ENCODE data around the gene PLEKHB2. TPM values are rescaled to one million over a fixed set of nuclear protein-coding genes. Genes with fewer than 3 reads are reported as not detected.
"Not testable (repeated sequence)": the region's sequence is repeated elsewhere in the genome, so short reads cannot be mapped to it uniquely, and the experiment has no call there.

PLEKHB2 gene
- total and polyA plus RNA-seq, 7 donors = 17.9 to 81.4 (median 28.8) TPM

DNA sequence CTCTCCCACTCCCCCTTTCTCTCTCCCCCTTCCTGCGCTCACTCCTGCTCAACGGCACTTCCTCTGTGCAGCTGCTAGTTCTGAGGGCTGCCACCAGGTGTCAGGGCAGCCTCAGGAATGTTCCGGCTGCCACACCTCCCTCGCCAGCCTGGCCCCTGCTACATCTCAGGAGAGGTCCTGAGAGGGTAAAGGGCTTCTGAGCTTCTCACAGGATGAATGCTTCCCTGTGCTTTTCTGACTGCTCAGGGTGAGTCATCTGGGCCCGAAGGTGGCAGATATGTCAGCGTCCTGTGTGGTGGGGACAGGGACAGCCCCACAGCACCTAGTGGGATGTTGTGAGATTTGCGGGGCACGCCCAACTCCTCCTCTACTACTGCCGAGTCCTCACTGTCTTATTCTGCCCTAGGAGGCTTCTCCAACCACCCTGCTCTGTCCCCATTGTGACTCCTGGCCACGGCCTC, 49.0 kb downstream of the PLEKHB2 start:
- Histone ChIP-seq H3K36me3 (ENCODE audit: insufficient read depth in 1 of 2, low read depth in 1 of 2) (peaks cover 0 to 21% of the 10 kb centered on the region in 2 donors), H3K4me1 (no peaks in the 10 kb centered on the region), H3K27ac (no peak overlapping the region), H3K27me3 (ENCODE audit: insufficient read depth in 3 of 3, low read length in 2 of 3) (no peaks in the 10 kb centered on the region), H3K4me3 (no peak overlapping the region), H3K9me3 (no peaks in the 10 kb centered on the region)
- 33 to 37% (median 37%) methylated on average over 10 of the region's 10 CpGs for WGBS, 3 donors
- TF ChIP-seq CTCF (IDR thresholded peaks at IDR 0.05) = peak; percentile 76
- peak; percentile 34 to 72 for DNase-seq
- peak; percentile 80 to 92 (median 84) for ATAC-seq
- intact Hi-C loops (cut with DNase I) = loop anchor here (5.0 to 10.0 kb wide), 4 partner anchors 183 to 521 kb away; no protein-coding TSS in a partner anchor

GRCh38 chr2:131154647-131155046, 49.5 kb downstream of the PLEKHB2 start:
- H3K27me3 ChIP-seq (ENCODE audit: insufficient read depth in 3 of 3, low read length in 2 of 3) = no peaks in the 10 kb centered on the region
- no peak for ATAC-seq
- no peak overlapping the region for H3K27ac ChIP-seq
- H3K9me3 ChIP-seq = no peaks in the 10 kb centered on the region
- WGBS, 3 donors = 88 to 91% (median 88%) methylated on average over 23 of the region's 23 CpGs
- H3K4me3 ChIP-seq = no peak overlapping the region
- TF ChIP-seq CTCF (IDR thresholded peaks at IDR 0.05) = no peak
- DNase-seq = no peak
- intact Hi-C loops (cut with DNase I) = loop anchor here (5.0 to 10.0 kb wide), 4 partner anchors 183 to 520 kb away; no protein-coding TSS in a partner anchor
- peaks cover 0 to 15% of the 10 kb centered on the region in 2 donors for H3K36me3 ChIP-seq (ENCODE audit: insufficient read depth in 1 of 2, low read depth in 1 of 2)
- H3K4me1 ChIP-seq = no peaks in the 10 kb centered on the region

GRCh38 chr2:131155208-131155855, 50.2 kb downstream of the PLEKHB2 start:
- no peak for ATAC-seq
- Histone ChIP-seq H3K4me3 (no peak overlapping the region), H3K36me3 (ENCODE audit: insufficient read depth in 1 of 2, low read depth in 1 of 2) (peaks cover 0 to 9% of the 10 kb centered on the region in 2 donors), H3K27me3 (ENCODE audit: insufficient read depth in 3 of 3, low read length in 2 of 3) (no peaks in the 10 kb centered on the region), H3K27ac (no peak overlapping the region), H3K9me3 (no peaks in the 10 kb centered on the region), H3K4me1 (no peaks in the 10 kb centered on the region)
- 95 to 96% (median 96%) methylated on average over 42 to 46 of the region's 46 CpGs for WGBS, 3 donors
- intact Hi-C loops (cut with DNase I) = loop anchor here (10.0 kb wide), 2 partner anchors 259 to 519 kb away; no protein-coding TSS in a partner anchor
- no peak for DNase-seq
- TF ChIP-seq CTCF (IDR thresholded peaks at IDR 0.05) = no peak

GRCh38 chr2:131156452-131157149, 51.5 kb downstream of the PLEKHB2 start:
- H3K27me3 ChIP-seq (ENCODE audit: insufficient read depth in 3 of 3, low read length in 2 of 3) = no peaks in the 10 kb centered on the region
- no peak overlapping the region for H3K4me3 ChIP-seq
- 65 to 72% (median 70%) methylated on average over 12 of the region's 12 CpGs for WGBS, 3 donors
- no peaks in the 10 kb centered on the region for H3K4me1 ChIP-seq
- no peak for TF ChIP-seq CTCF (IDR thresholded peaks at IDR 0.05)
- H3K27ac ChIP-seq = no peak overlapping the region
- H3K36me3 ChIP-seq (ENCODE audit: insufficient read depth in 1 of 2, low read depth in 1 of 2) = no peaks in the 10 kb centered on the region
- ATAC-seq (no peak), DNase-seq (no peak)
- H3K9me3 ChIP-seq = no peaks in the 10 kb centered on the region
- intact Hi-C loops (cut with DNase I) = loop anchor here (10.0 kb wide), 2 partner anchors 258 to 518 kb away; no protein-coding TSS in a partner anchor

- intact Hi-C loops (cut with DNase I); H3K9me3 ChIP-seq; DNase-seq; H3K27ac ChIP-seq; H3K4me3 ChIP-seq; H3K27me3 ChIP-seq (ENCODE audit: insufficient read depth in 3 of 3, low read length in 2 of 3); ATAC-seq; H3K36me3 ChIP-seq (ENCODE audit: insufficient read depth in 1 of 2, low read depth in 1 of 2); H3K4me1 ChIP-seq: not testable (repeated sequence)
- 89 to 96% (median 93%) methylated on average over 5 of the region's 5 CpGs for WGBS, 3 donors
These were observed 60.4 kb downstream of the PLEKHB2 start for GRCh38 chr2:131165562-131165961.
